ENCODE results near the gene DNAAF6.

DNA sequence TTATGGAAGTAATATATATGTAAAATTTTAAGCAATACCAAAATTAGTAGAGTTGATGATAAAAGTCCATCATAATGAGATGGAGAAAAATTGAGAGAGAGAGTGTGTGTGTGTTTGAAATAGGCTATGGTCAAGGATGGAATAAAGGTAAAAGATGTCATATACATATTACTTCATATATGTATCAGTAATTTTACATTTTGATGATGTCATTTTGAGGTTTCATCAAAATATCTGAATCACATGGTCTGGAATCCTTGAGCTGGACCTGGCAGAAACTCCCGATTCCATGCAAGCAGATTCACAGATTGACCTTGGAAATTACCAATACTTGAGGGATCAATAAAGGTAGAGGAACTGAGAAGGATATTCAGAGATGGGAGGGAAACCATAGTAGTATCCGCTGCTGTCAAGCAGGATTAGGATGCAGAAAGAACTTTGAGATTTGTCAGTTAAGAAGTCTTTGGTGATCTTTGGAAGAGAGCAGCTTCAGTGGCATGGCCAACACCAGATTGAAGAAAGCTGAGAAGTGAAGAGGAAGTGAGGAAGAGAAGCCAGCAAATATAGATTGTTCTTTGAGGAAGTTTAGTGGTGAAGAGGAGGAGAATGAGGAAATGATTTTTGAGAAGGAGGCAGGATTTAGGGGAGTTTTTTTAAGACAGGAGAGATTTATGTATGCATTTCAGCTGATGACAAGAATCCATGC, 21.5 kb downstream of the DNAAF6 start:
- TF ChIP-seq MXI1 (conservative IDR thresholded peaks at IDR 0.05; ENCODE audit: poor library complexity, severe bottlenecking), result no peak
- TF ChIP-seq, protein P1, sequence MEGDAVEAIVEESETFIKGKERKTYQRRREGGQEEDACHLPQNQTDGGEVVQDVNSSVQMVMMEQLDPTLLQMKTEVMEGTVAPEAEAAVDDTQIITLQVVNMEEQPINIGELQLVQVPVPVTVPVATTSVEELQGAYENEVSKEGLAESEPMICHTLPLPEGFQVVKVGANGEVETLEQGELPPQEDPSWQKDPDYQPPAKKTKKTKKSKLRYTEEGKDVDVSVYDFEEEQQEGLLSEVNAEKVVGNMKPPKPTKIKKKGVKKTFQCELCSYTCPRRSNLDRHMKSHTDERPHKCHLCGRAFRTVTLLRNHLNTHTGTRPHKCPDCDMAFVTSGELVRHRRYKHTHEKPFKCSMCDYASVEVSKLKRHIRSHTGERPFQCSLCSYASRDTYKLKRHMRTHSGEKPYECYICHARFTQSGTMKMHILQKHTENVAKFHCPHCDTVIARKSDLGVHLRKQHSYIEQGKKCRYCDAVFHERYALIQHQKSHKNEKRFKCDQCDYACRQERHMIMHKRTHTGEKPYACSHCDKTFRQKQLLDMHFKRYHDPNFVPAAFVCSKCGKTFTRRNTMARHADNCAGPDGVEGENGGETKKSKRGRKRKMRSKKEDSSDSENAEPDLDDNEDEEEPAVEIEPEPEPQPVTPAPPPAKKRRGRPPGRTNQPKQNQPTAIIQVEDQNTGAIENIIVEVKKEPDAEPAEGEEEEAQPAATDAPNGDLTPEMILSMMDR (IDR thresholded peaks at IDR 0.05; ENCODE audit: poor library complexity, severe bottlenecking), result no peak
- TF ChIP-seq EZH2 (IDR thresholded peaks at IDR 0.05; ENCODE audit: borderline replicate concordance, insufficient read depth, low read length, poor library complexity, severe bottlenecking), result no peak
- no peak for TF ChIP-seq SMC3 (conservative IDR thresholded peaks at IDR 0.05; ENCODE audit: poor library complexity)
- TF ChIP-seq TAF1 (IDR thresholded peaks at IDR 0.05; ENCODE audit: low read depth), result no peak
- TF ChIP-seq EP300 (conservative IDR thresholded peaks at IDR 0.05; ENCODE audit: poor library complexity, severe bottlenecking), result no peak
- TF ChIP-seq, protein P2, sequence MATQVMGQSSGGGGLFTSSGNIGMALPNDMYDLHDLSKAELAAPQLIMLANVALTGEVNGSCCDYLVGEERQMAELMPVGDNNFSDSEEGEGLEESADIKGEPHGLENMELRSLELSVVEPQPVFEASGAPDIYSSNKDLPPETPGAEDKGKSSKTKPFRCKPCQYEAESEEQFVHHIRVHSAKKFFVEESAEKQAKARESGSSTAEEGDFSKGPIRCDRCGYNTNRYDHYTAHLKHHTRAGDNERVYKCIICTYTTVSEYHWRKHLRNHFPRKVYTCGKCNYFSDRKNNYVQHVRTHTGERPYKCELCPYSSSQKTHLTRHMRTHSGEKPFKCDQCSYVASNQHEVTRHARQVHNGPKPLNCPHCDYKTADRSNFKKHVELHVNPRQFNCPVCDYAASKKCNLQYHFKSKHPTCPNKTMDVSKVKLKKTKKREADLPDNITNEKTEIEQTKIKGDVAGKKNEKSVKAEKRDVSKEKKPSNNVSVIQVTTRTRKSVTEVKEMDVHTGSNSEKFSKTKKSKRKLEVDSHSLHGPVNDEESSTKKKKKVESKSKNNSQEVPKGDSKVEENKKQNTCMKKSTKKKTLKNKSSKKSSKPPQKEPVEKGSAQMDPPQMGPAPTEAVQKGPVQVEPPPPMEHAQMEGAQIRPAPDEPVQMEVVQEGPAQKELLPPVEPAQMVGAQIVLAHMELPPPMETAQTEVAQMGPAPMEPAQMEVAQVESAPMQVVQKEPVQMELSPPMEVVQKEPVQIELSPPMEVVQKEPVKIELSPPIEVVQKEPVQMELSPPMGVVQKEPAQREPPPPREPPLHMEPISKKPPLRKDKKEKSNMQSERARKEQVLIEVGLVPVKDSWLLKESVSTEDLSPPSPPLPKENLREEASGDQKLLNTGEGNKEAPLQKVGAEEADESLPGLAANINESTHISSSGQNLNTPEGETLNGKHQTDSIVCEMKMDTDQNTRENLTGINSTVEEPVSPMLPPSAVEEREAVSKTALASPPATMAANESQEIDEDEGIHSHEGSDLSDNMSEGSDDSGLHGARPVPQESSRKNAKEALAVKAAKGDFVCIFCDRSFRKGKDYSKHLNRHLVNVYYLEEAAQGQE (IDR thresholded peaks at IDR 0.05; ENCODE audit: borderline replicate concordance), result no peak
- no peak for TF ChIP-seq POLR2AphosphoS5 (IDR thresholded peaks at IDR 0.05)
